K562 (cell line): Measurements from ENCODE around the gene ERGIC3. TPM values are rescaled to one million over a fixed set of nuclear protein-coding genes. Genes with fewer than 3 reads are reported as not detected.

Experiments used
- ATAC-seq: fragments of 200-7000 bp; cut with Tn5 transposase; 3 replicates; pipeline ENCODE4 v1.9.1; 2020; ENCODE audit warnings: moderate library complexity
- BruUV-seq: library from RNA; stranded (reverse); fragments of 400-500 nt; replicated peaks from 2 replicates; lab custom pipeline; 2021; lab: Mats Ljungman, UMichigan
- CTCF ChIA-PET: fragments of 300-600 bp; formaldehyde crosslinking; extraction: SDS; loops from one replicate; lab custom pipeline; 2021; ENCODE audit warnings: low intra/inter-chr PET ratio; lab: Yijun Ruan, JAX
- POLR2A ChIA-PET: fragments of 300-600, 350-650 bp; sonication (Branson Sonifier 250); formaldehyde crosslinking; extraction: SDS; loops from one replicate; lab custom pipeline; 2021; ENCODE audit warnings: antibody characterized with exemption, inconsistent platforms; lab: Yijun Ruan, JAX
- DNase-seq, 4 experiments: peaks; one replicate each; pipeline versions ENCODE4 v3.0.0 to v3.0.0-alpha.2; 2011 to 2018; ENCODE audit warnings: low spot score in 3 of 4, mixed read lengths in 3 of 4; ENCODE audit errors: extremely low read depth in 1 of 4
- FAIRE-seq: peaks from 2 replicates; lab custom pipeline; 2011; peaks lifted over from hg19 to GRCh38; lab: Jason Lieb, UNC
- H2AFZ ChIP-seq: 2 replicates; pipeline ENCODE4 v1.6.0; 2011; ENCODE audit warnings: low read depth, low read length, control low read depth, inconsistent platforms
- H3K27ac ChIP-seq: fragments of 200-600 bp; 3 replicates; pipeline ENCODE4 v1.8.0; 2011; ENCODE audit warnings: low read depth, mild to moderate bottlenecking, control low read depth, inconsistent platforms, low read length, moderate library complexity, mixed read lengths; ENCODE audit errors: extremely low read depth
- H3K27me3 ChIP-seq, 2 experiments: fragments of 300-600 bp in 1 of 2; 2 replicates in 1 of 2; 3 replicates in 1 of 2; pipeline versions ENCODE4 v1.6.0 to v1.8.0; 2011; ENCODE audit warnings: inconsistent platforms in 2 of 2, low read length in 2 of 2, mild to moderate bottlenecking in 1 of 2, mixed read lengths in 1 of 2, moderate library complexity in 1 of 2; ENCODE audit not compliant: control insufficient read depth in 2 of 2, insufficient read depth in 2 of 2
- H3K36me3 ChIP-seq: fragments of 300-600 bp; 3 replicates; pipeline ENCODE4 v1.8.0; 2011; ENCODE audit warnings: mild to moderate bottlenecking, low read length, inconsistent platforms; ENCODE audit not compliant: control insufficient read depth, insufficient read depth
- H3K4me1 ChIP-seq, 2 experiments: fragments of 200-600 bp in 1 of 2; replicated peaks in 1 of 2; 2 replicates in 1 of 2; 3 replicates in 1 of 2; pipeline versions ENCODE4 v1.5.1 to v1.8.0; 2011; ENCODE audit warnings: inconsistent platforms in 2 of 2, low read length in 2 of 2, mild to moderate bottlenecking in 1 of 2, mixed read lengths in 1 of 2, moderate library complexity in 1 of 2; ENCODE audit not compliant: control insufficient read depth in 2 of 2, insufficient read depth in 2 of 2
- H3K4me2 ChIP-seq: 2 replicates; pipeline ENCODE4 v1.6.1; 2011; ENCODE audit warnings: low read length, control low read depth, inconsistent platforms, mixed read lengths; ENCODE audit not compliant: insufficient read depth
- H3K4me3 ChIP-seq: fragments of 200-600 bp; sonication (generic), shearing (Covaris generic); 2 replicates; pipeline ENCODE4 v1.5.1; 2016; ENCODE audit warnings: control low read depth, inconsistent platforms
- H3K79me2 ChIP-seq: fragments of 200-600 bp; 3 replicates; pipeline ENCODE4 v1.8.0; 2011; ENCODE audit warnings: low read length, inconsistent platforms; ENCODE audit not compliant: control insufficient read depth, insufficient read depth
- H3K9ac ChIP-seq, 2 experiments: 2 replicates each; pipeline versions ENCODE4 v1.6.0 to v1.6.1; 2011; ENCODE audit warnings: low read depth in 2 of 2, low read length in 2 of 2, control low read depth in 1 of 2, inconsistent platforms in 1 of 2, mild to moderate bottlenecking in 1 of 2, mixed read lengths in 1 of 2; ENCODE audit not compliant: insufficient read depth in 1 of 2
- H3K9me1 ChIP-seq: one replicate; pipeline ENCODE4 v1.6.0; 2011; ENCODE audit warnings: inconsistent platforms, mild to moderate bottlenecking, low read length, moderate library complexity; ENCODE audit not compliant: control insufficient read depth, insufficient read depth
- H3K9me3 ChIP-seq: replicated peaks from 2 replicates; pipeline ENCODE4 v1.5.1; 2011; ENCODE audit warnings: low read depth, low read length, inconsistent platforms; ENCODE audit not compliant: control insufficient read depth, insufficient read depth
- H4K20me1 ChIP-seq: replicated peaks from 2 replicates; pipeline ENCODE4 v1.6.1; 2011; ENCODE audit warnings: low read length, inconsistent platforms, mixed read lengths; ENCODE audit not compliant: control insufficient read depth, insufficient read depth
- BRF1 ChIP-seq: IDR thresholded peaks from 3 replicates; pipeline ENCODE4 v1.6.1; 2011; ENCODE audit warnings: borderline replicate concordance, mild to moderate bottlenecking; ENCODE audit not compliant: insufficient read length; ENCODE audit errors: extremely low read depth
- ETV6 ChIP-seq, 3 experiments: fragments of 150-350 bp in 1 of 3; sonication (generic) in 1 of 3; formaldehyde crosslinking in 1 of 3; IDR thresholded peaks; 2 replicates each; pipeline versions ENCODE4 v1.6.1 to v1.8.0; 2014 to 2022; ENCODE audit warnings: borderline replicate concordance in 2 of 3, low read depth in 2 of 3, antibody characterized with exemption in 1 of 3, low read length in 1 of 3, mild to moderate bottlenecking in 1 of 3, missing genetic modification reagents in 1 of 3
- GABPB1 ChIP-seq: sonication (generic); formaldehyde crosslinking; IDR thresholded peaks from 2 replicates; pipeline ENCODE4 v1.8.0; 2022; ENCODE audit warnings: mild to moderate bottlenecking, missing genetic modification reagents
- KLF6 ChIP-seq: fragments of 250-450 bp; sonication (Bioruptor Pico); IDR thresholded peaks from 2 replicates; pipeline ENCODE4 v1.4.0; 2020; ENCODE audit warnings: mild to moderate bottlenecking, moderate library complexity, borderline replicate concordance
- MTA1 ChIP-seq: fragments of 450-650 bp; IDR thresholded peaks from 2 replicates; pipeline ENCODE4 v1.6.1; 2017; ENCODE audit warnings: borderline replicate concordance
- NFATC3 ChIP-seq: fragments of 450-650 bp; IDR thresholded peaks from 2 replicates; pipeline ENCODE4 v1.6.1; 2017; ENCODE audit warnings: mild to moderate bottlenecking
- RB1 ChIP-seq: fragments of 450-650 bp; IDR thresholded peaks from 2 replicates; pipeline ENCODE4 v1.6.1; 2017; ENCODE audit warnings: low read depth, mild to moderate bottlenecking
- TBP ChIP-seq: optimal IDR thresholded peaks from 2 replicates; pipeline ENCODE3; 2011; ENCODE audit warnings: low read depth, low read length, improper control_type of control experiment
- TEAD1 ChIP-seq, 2 experiments: fragments of 450-650 bp in 1 of 2; sonication (generic) in 1 of 2; formaldehyde crosslinking; IDR thresholded peaks; 2 replicates each; pipeline versions ENCODE4 v1.4.0 to v1.8.0; 2020 to 2022; ENCODE audit warnings: mild to moderate bottlenecking in 2 of 2, missing genetic modification reagents in 1 of 2
- ZKSCAN3 ChIP-seq: fragments of 250-450 bp; sonication (Bioruptor Pico); IDR thresholded peaks from 2 replicates; pipeline ENCODE4 v1.4.0; 2020
- ZNF274 ChIP-seq: IDR thresholded peaks from 2 replicates; pipeline ENCODE4 v1.6.1; 2011; ENCODE audit warnings: low read depth, mild to moderate bottlenecking, low read length, moderate library complexity, borderline replicate concordance
- ZNF311 ChIP-seq: fragments of 250-450 bp; sonication (Bioruptor Pico); IDR thresholded peaks from 2 replicates; pipeline ENCODE4 v1.4.0; 2020; ENCODE audit warnings: mild to moderate bottlenecking, moderate library complexity
- ZNF347 ChIP-seq: fragments of 450-650 bp; formaldehyde crosslinking; IDR thresholded peaks from 2 replicates; pipeline ENCODE4 v1.4.0; 2020; ENCODE audit warnings: low read depth, mild to moderate bottlenecking, moderate library complexity
- ZNF583 ChIP-seq: fragments of 250-450 bp; sonication (Bioruptor Pico); IDR thresholded peaks from 2 replicates; pipeline ENCODE4 v1.4.0; 2020
- WGBS: fragments of 100-300 bp; shearing (Covaris generic); methylation state at CpG from one replicate; pipeline ENCODE4 v1.1.6; 2016; ENCODE audit warnings: low coverage, mixed read lengths; ENCODE audit not compliant: insufficient coverage; ENCODE audit errors: missing lambda C conversion rate; 5-methylcytosine and 5-hydroxymethylcytosine counted together
- in situ Hi-C: fragments of 300-500 bp; cut with MboI; formaldehyde crosslinking; loops from 4 replicates; pipeline ENCODE4 v1.15.0; 2018; ENCODE audit warnings: inconsistent platforms, mixed read lengths
- intact Hi-C: fragments of 100-400 bp; cut with micrococcal nuclease; formaldehyde crosslinking; loops from 2 replicates; pipeline ENCODE4 v1.14.2; 2022
- polyA plus RNA-seq, 8 experiments: library from polyadenylated mRNA; depleted of rRNA in 4 of 8; stranded (reverse) in 5 of 8; unstranded in 3 of 8; fragments of >200 nt; fragmentation: Nextera tagmentation in 2 of 8; fragmentation: Illumina TruSeq in 1 of 8; extraction: Ambion mirVana in 2 of 8; extraction: Trizol in 1 of 8; gene quantifications; 2 replicates each; pipeline versions ENCODE4 v1.2.1 to v1.2.3, GENCODE V29; 2011 to 2014; ENCODE audit warnings: inconsistent platforms in 1 of 8, missing spikeins in 1 of 8
- total RNA-seq, 7 experiments: library from RNA; depleted of rRNA in 6 of 7; stranded (reverse); fragments of >200 nt in 6 of 7; fragmentation: Illumina TruSeq in 2 of 7; extraction: Trizol in 2 of 7; gene quantifications; 2 replicates each; pipeline versions ENCODE4 v1.2.1 to v1.2.3, GENCODE V29; 2011 to 2021; ENCODE audit warnings: low replicate concordance in 1 of 7
- TF ChIP-seq, protein P1 (sequence below): fragments of 250-450 bp; sonication (Bioruptor Pico); IDR thresholded peaks from 2 replicates; pipeline ENCODE4 v1.8.0; 2021; ENCODE audit warnings: mild to moderate bottlenecking, moderate library complexity
- TF ChIP-seq, protein P2 (sequence below): fragments of 250-450 bp; sonication (Bioruptor Pico); IDR thresholded peaks from 2 replicates; pipeline ENCODE4 v1.4.0; 2020
- TF ChIP-seq, protein P3 (sequence below): fragments of 250-450 bp; sonication (Bioruptor Pico); IDR thresholded peaks from 2 replicates; pipeline ENCODE4 v1.8.0; 2021; ENCODE audit warnings: moderate library complexity, mild to moderate bottlenecking, inconsistent platforms
- TF ChIP-seq, protein P4 (sequence below): conservative IDR thresholded peaks from 2 replicates; pipeline ENCODE4 v1.6.1; 2011; ENCODE audit warnings: low read depth, mild to moderate bottlenecking, low read length; ENCODE audit not compliant: control insufficient read depth

ERGIC3 gene
- total and polyA plus RNA-seq, 9 of the 15 experiments (the other 6 are each of a cell fraction or from before 2014, with no cell fraction given): 121 to 278 (median 184) TPM

DNA sequence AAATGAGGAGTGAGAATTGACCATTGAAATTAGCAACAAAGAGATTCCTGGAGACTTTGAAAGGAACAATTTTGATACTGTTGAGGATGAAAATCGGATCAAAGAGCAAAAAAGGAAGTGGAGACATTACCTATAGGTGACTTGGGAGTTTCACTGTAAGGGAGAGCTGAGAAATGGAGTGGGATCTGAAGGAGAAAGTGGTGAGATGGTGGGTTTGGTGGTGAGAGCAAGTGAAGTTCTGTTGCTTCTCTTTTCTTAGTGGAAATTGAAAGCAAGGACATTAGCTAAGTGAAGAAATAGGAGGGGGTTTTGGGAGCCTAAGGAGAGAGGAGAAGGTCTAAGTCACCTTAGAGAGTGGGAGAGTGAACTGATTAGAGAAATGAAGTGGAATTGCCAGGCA, 4.2 kb downstream of the ERGIC3 start:
- no peaks in the 10 kb centered on the region for H3K9me3 ChIP-seq
- ATAC-seq (no peak), DNase-seq (no peak), FAIRE-seq (no peak)
- H3K9me1 ChIP-seq: no peaks in the 10 kb centered on the region
- H3K4me1 ChIP-seq: peaks cover 12 to 13% of the 10 kb centered on the region in 2 experiments; a peak in 3 of 5 replicates
- no peak overlapping the region for H3K27ac ChIP-seq
- H2AFZ ChIP-seq: no peak overlapping the region
- in situ Hi-C loops (no loop called here), intact Hi-C loops (no loop called here)
- no TSS peak for BruUV-seq
- WGBS: 43% methylated on average over 1 of the region's 1 CpG
- no peak overlapping the region for H3K9ac ChIP-seq
- ChIA-PET POLR2A (interaction anchor here (0.6 to 1.0 kb wide), 4 partner anchors 10 to 92 kb away, joined by 3 to 4 read pairs (median 4); no protein-coding TSS in a partner anchor), CTCF (no interaction called here)
- no peaks in the 10 kb centered on the region; the same call in 1 of the 2 replicates for H4K20me1 ChIP-seq
- H3K79me2 ChIP-seq: peaks cover 12% of the 10 kb centered on the region
- no peaks in the 10 kb centered on the region for H3K27me3 ChIP-seq
- H3K36me3 ChIP-seq: peaks cover 64% of the 10 kb centered on the region
- H3K4me2 ChIP-seq: no peak overlapping the region
- H3K4me3 ChIP-seq: no peak overlapping the region
- TF ChIP-seq, protein P1, sequence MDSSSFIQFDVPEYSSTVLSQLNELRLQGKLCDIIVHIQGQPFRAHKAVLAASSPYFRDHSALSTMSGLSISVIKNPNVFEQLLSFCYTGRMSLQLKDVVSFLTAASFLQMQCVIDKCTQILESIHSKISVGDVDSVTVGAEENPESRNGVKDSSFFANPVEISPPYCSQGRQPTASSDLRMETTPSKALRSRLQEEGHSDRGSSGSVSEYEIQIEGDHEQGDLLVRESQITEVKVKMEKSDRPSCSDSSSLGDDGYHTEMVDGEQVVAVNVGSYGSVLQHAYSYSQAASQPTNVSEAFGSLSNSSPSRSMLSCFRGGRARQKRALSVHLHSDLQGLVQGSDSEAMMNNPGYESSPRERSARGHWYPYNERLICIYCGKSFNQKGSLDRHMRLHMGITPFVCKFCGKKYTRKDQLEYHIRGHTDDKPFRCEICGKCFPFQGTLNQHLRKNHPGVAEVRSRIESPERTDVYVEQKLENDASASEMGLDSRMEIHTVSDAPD (CRISPR knock-in tag): no peak
- TF ChIP-seq, protein P2, sequence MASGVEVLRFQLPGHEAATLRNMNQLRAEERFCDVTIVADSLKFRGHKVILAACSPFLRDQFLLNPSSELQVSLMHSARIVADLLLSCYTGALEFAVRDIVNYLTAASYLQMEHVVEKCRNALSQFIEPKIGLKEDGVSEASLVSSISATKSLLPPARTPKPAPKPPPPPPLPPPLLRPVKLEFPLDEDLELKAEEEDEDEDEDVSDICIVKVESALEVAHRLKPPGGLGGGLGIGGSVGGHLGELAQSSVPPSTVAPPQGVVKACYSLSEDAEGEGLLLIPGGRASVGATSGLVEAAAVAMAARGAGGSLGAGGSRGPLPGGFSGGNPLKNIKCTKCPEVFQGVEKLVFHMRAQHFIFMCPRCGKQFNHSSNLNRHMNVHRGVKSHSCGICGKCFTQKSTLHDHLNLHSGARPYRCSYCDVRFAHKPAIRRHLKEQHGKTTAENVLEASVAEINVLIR (CRISPR knock-in tag): no peak
- TF ChIP-seq TBP (no peak), ZKSCAN3 (CRISPR knock-in tag) (no peak), NFATC3 (no peak), ZNF311 (no peak), MTA1 (no peak), RB1 (no peak), ZNF347 (CRISPR knock-in tag) (no peak), BRF1 (no peak), TEAD1 (CRISPR knock-in tag; IDR thresholded peaks at IDR 0.05) (no peak), ZNF274 (no peak), ZNF583 (CRISPR knock-in tag) (no peak), KLF6 (CRISPR knock-in tag) (no peak), ETV6 (IDR thresholded peaks at IDR 0.05; ENCODE audit: borderline replicate concordance in 1 of 2, low read depth in 2 of 2, low read length in 1 of 2) (no peak), ETV6 (CRISPR knock-in tag; IDR thresholded peaks at IDR 0.05; ENCODE audit: borderline replicate concordance) (no peak), GABPB1 (CRISPR knock-in tag) (no peak)
- TF ChIP-seq, protein P3, sequence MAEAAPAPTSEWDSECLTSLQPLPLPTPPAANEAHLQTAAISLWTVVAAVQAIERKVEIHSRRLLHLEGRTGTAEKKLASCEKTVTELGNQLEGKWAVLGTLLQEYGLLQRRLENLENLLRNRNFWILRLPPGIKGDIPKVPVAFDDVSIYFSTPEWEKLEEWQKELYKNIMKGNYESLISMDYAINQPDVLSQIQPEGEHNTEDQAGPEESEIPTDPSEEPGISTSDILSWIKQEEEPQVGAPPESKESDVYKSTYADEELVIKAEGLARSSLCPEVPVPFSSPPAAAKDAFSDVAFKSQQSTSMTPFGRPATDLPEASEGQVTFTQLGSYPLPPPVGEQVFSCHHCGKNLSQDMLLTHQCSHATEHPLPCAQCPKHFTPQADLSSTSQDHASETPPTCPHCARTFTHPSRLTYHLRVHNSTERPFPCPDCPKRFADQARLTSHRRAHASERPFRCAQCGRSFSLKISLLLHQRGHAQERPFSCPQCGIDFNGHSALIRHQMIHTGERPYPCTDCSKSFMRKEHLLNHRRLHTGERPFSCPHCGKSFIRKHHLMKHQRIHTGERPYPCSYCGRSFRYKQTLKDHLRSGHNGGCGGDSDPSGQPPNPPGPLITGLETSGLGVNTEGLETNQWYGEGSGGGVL (CRISPR knock-in tag): no peak
- TF ChIP-seq, protein P4, sequence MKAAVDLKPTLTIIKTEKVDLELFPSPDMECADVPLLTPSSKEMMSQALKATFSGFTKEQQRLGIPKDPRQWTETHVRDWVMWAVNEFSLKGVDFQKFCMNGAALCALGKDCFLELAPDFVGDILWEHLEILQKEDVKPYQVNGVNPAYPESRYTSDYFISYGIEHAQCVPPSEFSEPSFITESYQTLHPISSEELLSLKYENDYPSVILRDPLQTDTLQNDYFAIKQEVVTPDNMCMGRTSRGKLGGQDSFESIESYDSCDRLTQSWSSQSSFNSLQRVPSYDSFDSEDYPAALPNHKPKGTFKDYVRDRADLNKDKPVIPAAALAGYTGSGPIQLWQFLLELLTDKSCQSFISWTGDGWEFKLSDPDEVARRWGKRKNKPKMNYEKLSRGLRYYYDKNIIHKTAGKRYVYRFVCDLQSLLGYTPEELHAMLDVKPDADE: no peak
